B cell (primary cell): ENCODE results near the gene DHRS4L2. TPM values are rescaled to one million over a fixed set of nuclear protein-coding genes. Genes with fewer than 3 reads are reported as not detected.
"Not testable (repeated sequence)": the region's sequence is repeated elsewhere in the genome, so short reads cannot be mapped to it uniquely, and the experiment has no call there.

Source experiments
- ATAC-seq: fragments of 200-7000 bp; cut with Tn5 transposase; one replicate; pipeline ENCODE4 v1.10.0; 2021; ENCODE audit warnings: low read depth, mild to moderate bottlenecking, moderate number of reproducible peaks, moderate library complexity
- CTCF ChIA-PET: fragments of 350-600 bp; sonication (Branson Sonifier 250); formaldehyde crosslinking; loops from one replicate; lab custom pipeline; 2021; ENCODE audit warnings: antibody characterized with exemption, inconsistent platforms; lab: Charles Lee
- POLR2A ChIA-PET: fragments of 350-600 bp; sonication (Branson Sonifier 250); formaldehyde crosslinking; loops from one replicate; lab custom pipeline; 2021; ENCODE audit warnings: antibody characterized with exemption; lab: Charles Lee
- DNase-seq: peaks from one replicate; pipeline ENCODE4 v3.0.0; 2013
- H2AFZ ChIP-seq: 2 replicates; pipeline ENCODE4 v1.6.1; 2012; ENCODE audit warnings: mild to moderate bottlenecking, low read depth, low read length; ENCODE audit not compliant: insufficient read depth, poor library complexity, severe bottlenecking
- H3K27ac ChIP-seq, 2 donors: 1 replicate in 1 of 2; 2 replicates in 1 of 2; pipeline ENCODE4 v1.5.1; 2012 to 2013; ENCODE audit warnings: low read length in 2 of 2, mild to moderate bottlenecking in 2 of 2, moderate library complexity in 1 of 2
- H3K27me3 ChIP-seq, 4 experiments: fragments of 200-600 bp in 1 of 4; sonication (generic) in 1 of 4; replicated peaks in 1 of 4; 1 replicate in 2 of 4; 2 replicates in 2 of 4; pipeline versions ENCODE4 v1.6.1 to v1.7.0; 2013 to 2016; ENCODE audit warnings: low read length in 3 of 4, mild to moderate bottlenecking in 2 of 4, mixed read lengths in 1 of 4, moderate library complexity in 1 of 4; ENCODE audit not compliant: insufficient read depth in 4 of 4, control insufficient read depth in 3 of 4; ENCODE audit errors: control extremely low read depth in 1 of 4
- H3K36me3 ChIP-seq, 2 experiments: replicated peaks in 1 of 2; 1 replicate in 1 of 2; 2 replicates in 1 of 2; pipeline versions ENCODE4 v1.6.1 to v1.7.1; 2013; ENCODE audit warnings: low read length in 1 of 2; ENCODE audit not compliant: insufficient read depth in 2 of 2, control insufficient read depth in 1 of 2; ENCODE audit errors: control extremely low read depth in 1 of 2, extremely low read depth in 1 of 2
- H3K4me1 ChIP-seq, 2 donors: fragments of 200-600 bp in 1 of 2; sonication (generic) in 1 of 2; 1 replicate in 1 of 2; 2 replicates in 1 of 2; pipeline versions ENCODE4 v1.5.1 to v1.6.1; 2013 to 2017; ENCODE audit warnings: low read length in 2 of 2; ENCODE audit not compliant: control insufficient read depth in 2 of 2, insufficient read depth in 2 of 2
- H3K4me2 ChIP-seq: replicated peaks from 2 replicates; pipeline ENCODE3; 2012; ENCODE audit warnings: mild to moderate bottlenecking, low read depth, low read length; ENCODE audit not compliant: poor library complexity, severe bottlenecking
- H3K4me3 ChIP-seq, 5 experiments: fragments of 200-600 bp in 1 of 5; sonication (generic) in 1 of 5; 1 replicate in 3 of 5; 2 replicates in 2 of 5; pipeline versions ENCODE4 v1.5.1 to v1.7.0; 2011 to 2016; ENCODE audit warnings: low read length in 4 of 5, mild to moderate bottlenecking in 4 of 5, low read depth in 2 of 5, control low read depth in 1 of 5, moderate library complexity in 1 of 5; ENCODE audit not compliant: insufficient read depth in 1 of 5; ENCODE audit errors: control extremely low read depth in 1 of 5, extremely low read depth in 1 of 5
- H3K79me2 ChIP-seq: fragments of 200-600 bp; sonication (generic); one replicate; pipeline ENCODE4 v1.6.0; 2016; ENCODE audit warnings: low read length; ENCODE audit not compliant: control insufficient read depth, insufficient read depth
- H3K9ac ChIP-seq: fragments of 200-600 bp; sonication (generic); 2 replicates; pipeline ENCODE4 v1.6.1; 2017; ENCODE audit warnings: mild to moderate bottlenecking, low read length, moderate library complexity
- H3K9me3 ChIP-seq, 3 donors: one replicate each; pipeline versions ENCODE4 v1.6.1 to v1.7.1; 2013; ENCODE audit warnings: low read length in 2 of 3; ENCODE audit not compliant: control insufficient read depth in 2 of 3, insufficient read depth in 1 of 3; ENCODE audit errors: control extremely low read depth in 1 of 3
- H4K20me1 ChIP-seq: 2 replicates; pipeline ENCODE4 v1.6.0; 2012; ENCODE audit warnings: mild to moderate bottlenecking, low read length; ENCODE audit not compliant: insufficient read depth, control insufficient read depth, poor library complexity, severe bottlenecking
- H3K27ac Mint-ChIP-seq: one replicate; pipeline ENCODE4 v1.8.0; 2021; ENCODE audit warnings: mixed read lengths
- H3K27me3 Mint-ChIP-seq: one replicate; pipeline ENCODE4 v1.8.0; 2021; ENCODE audit warnings: mixed read lengths
- H3K4me1 Mint-ChIP-seq: one replicate; pipeline ENCODE4 v1.8.0; 2021; ENCODE audit warnings: mixed read lengths
- H3K4me3 Mint-ChIP-seq: one replicate; pipeline ENCODE4 v1.8.0; 2021; ENCODE audit warnings: mixed read lengths
- H3K9me3 Mint-ChIP-seq: one replicate; pipeline ENCODE4 v1.8.0; 2022; ENCODE audit warnings: mixed read lengths; ENCODE audit not compliant: insufficient read depth
- EZH2 ChIP-seq: IDR thresholded peaks from 2 replicates; pipeline ENCODE4 v1.6.1; 2012; ENCODE audit warnings: borderline replicate concordance, low read depth, mild to moderate bottlenecking, moderate library complexity, low read length; ENCODE audit not compliant: insufficient read depth, poor library complexity, severe bottlenecking
- WGBS: methylation state at CpG from one replicate; pipeline ENCODE4 v1.1.5; 2013; ENCODE audit warnings: missing lambda C conversion rate; ENCODE audit not compliant: insufficient coverage; 5-methylcytosine and 5-hydroxymethylcytosine counted together
- intact Hi-C: fragments of 100-400 bp; cut with micrococcal nuclease; formaldehyde crosslinking; loops from one replicate; pipeline ENCODE4 v1.10.0; 2022
- polyA plus RNA-seq: library from polyadenylated mRNA; depleted of rRNA; stranded (reverse); fragments of >200 nt; gene quantifications from 2 replicates; pipeline ENCODE4 v1.2.3, GENCODE V29; 2012
- total RNA-seq, 2 donors: library from RNA; stranded (reverse); fragments of 120-200 nt in 1 of 2; gene quantifications; 1 replicate in 1 of 2; 2 replicates in 1 of 2; pipeline versions ENCODE4 v1.2.3 to v1.2.4, GENCODE V29; 2013 to 2022
- TF ChIP-seq, protein P1 (sequence below): fragments of 200-600 bp; IDR thresholded peaks from one replicate; pipeline ENCODE4 v1.8.0; 2022; ENCODE audit warnings: antibody characterized with exemption, mild to moderate bottlenecking

Gene DHRS4L2
- total and polyA plus RNA-seq, 2 donors (not counting 1 experiment from before 2014, with no cell fraction given) = 11.2 to 16.3 TPM

DNA sequence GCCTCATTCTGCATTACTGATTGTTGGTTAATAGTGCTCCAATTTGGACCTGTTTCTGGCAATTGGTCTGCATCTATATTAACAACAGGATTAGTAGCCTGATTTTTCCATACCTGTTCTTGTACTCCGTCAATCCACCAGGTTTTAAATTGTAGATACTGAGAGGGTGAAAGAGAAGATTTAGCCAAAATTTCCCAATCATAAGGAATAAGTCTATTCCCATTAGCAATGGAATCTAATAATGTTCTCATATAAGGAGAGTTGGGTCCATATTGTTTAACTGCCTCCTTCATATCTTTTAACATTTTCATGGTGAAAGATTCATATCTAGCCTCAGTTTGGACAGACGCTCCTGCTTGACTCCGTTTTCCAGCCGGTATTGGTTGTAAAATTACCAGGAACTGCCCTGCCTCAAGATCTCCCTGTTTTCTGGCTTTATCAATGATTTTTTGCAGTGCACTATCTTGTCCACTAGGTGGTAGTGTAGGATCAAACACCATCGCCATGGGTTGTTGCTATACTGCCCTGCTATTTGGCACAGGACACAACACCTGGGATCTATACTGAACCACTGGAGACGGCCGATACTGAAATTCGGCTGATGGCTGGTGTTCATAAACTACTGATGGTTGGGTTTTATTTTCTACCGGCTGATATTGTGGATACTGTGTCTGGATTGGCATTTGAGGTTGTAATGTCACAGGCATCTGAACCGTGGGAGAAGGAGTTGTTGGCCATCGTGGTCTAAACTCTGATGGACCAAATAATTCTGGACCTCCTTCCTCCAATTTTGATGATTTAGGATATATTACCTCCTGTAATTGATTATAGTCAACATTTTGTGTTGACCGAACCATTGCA, 25.2 kb downstream of the DHRS4L2 start:
- Histone ChIP-seq H3K4me2 (no peak overlapping the region), H3K9me3 (no peaks in the 10 kb centered on the region), H3K4me3 (no peak overlapping the region), H4K20me1 (no peaks in the 10 kb centered on the region), H3K4me1 (peaks cover 0 to 3% of the 10 kb centered on the region in 2 donors), H3K27me3 (no peaks in the 10 kb centered on the region), H3K36me3 (no peaks in the 10 kb centered on the region), H2AFZ (no peak overlapping the region), H3K79me2 (no peaks in the 10 kb centered on the region), H3K27ac (no peak overlapping the region), H3K9ac (no peak overlapping the region)
- Mint-ChIP-seq H3K4me3 (no peak overlapping the region), H3K27ac (no peak overlapping the region), H3K9me3 (no peaks in the 10 kb centered on the region), H3K4me1 (peaks cover 30% of the 10 kb centered on the region), H3K27me3 (no peaks in the 10 kb centered on the region)
- TF ChIP-seq, protein P1, sequence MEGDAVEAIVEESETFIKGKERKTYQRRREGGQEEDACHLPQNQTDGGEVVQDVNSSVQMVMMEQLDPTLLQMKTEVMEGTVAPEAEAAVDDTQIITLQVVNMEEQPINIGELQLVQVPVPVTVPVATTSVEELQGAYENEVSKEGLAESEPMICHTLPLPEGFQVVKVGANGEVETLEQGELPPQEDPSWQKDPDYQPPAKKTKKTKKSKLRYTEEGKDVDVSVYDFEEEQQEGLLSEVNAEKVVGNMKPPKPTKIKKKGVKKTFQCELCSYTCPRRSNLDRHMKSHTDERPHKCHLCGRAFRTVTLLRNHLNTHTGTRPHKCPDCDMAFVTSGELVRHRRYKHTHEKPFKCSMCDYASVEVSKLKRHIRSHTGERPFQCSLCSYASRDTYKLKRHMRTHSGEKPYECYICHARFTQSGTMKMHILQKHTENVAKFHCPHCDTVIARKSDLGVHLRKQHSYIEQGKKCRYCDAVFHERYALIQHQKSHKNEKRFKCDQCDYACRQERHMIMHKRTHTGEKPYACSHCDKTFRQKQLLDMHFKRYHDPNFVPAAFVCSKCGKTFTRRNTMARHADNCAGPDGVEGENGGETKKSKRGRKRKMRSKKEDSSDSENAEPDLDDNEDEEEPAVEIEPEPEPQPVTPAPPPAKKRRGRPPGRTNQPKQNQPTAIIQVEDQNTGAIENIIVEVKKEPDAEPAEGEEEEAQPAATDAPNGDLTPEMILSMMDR = peak; percentile 97
- no peak for TF ChIP-seq EZH2
- DNase-seq (peak; percentile 83), ATAC-seq (peak; percentile 92)
- POLR2A ChIA-PET = no interaction called here
- WGBS = 3% methylated on average over 5 of the region's 12 CpGs
- CTCF ChIA-PET = interaction anchor here (0.6 to 2.9 kb wide), 11 partner anchors 26 to 294 kb away, joined by 3 to 19 read pairs (median 5); partner anchors contain the start of genes CIDEB and RNF31
- intact Hi-C loops = loop anchor here (1.0 to 10.0 kb wide), 10 partner anchors 22 to 418 kb away; partner anchors contain the start of genes DHRS4, LTB4R, LTB4R2 and TINF2

DNA sequence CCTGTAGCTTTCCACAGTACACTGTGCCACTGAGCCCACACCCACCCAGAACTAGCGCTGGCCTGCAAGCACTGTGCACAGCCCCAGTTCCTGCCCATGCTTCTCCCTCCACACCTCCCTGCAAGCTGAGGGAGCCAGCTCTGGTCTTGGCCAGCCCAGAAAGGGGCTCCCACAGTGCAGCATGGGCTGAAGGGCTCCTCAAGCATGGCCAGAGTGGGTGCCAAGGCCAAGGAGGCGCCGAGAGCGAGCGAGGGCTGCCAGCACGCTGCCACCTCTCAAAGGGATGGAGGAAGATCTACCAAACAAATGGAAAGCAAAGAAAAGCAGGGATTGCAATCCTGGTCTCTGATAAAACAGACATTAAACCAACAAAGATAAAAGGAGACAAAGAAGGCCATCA, 27.0 kb downstream of the DHRS4L2 start:
- H3K4me3 Mint-ChIP-seq, POLR2A ChIA-PET, H4K20me1 ChIP-seq, H3K9ac ChIP-seq, ATAC-seq, H3K4me3 ChIP-seq, H3K9me3 ChIP-seq, H3K27ac Mint-ChIP-seq, H3K27ac ChIP-seq, DNase-seq, H3K27me3 Mint-ChIP-seq, H2AFZ ChIP-seq, H3K4me1 ChIP-seq, H3K9me3 Mint-ChIP-seq, H3K4me2 ChIP-seq, H3K36me3 ChIP-seq, H3K27me3 ChIP-seq, H3K79me2 ChIP-seq: not testable (repeated sequence)
- WGBS = 96% methylated on average over 2 of the region's 6 CpGs
- intact Hi-C loops = loop anchor here (10.0 kb wide), 2 partner anchors 61 to 229 kb away; partner anchors contain the start of genes DHRS4 and TINF2
- peaks cover 16% of the 10 kb centered on the region for H3K4me1 Mint-ChIP-seq
- CTCF ChIA-PET = interaction anchor here (1.0 to 2.3 kb wide), 3 partner anchors 75 to 95 kb away, joined by 4 to 19 read pairs (median 5); no protein-coding TSS in a partner anchor

DNA sequence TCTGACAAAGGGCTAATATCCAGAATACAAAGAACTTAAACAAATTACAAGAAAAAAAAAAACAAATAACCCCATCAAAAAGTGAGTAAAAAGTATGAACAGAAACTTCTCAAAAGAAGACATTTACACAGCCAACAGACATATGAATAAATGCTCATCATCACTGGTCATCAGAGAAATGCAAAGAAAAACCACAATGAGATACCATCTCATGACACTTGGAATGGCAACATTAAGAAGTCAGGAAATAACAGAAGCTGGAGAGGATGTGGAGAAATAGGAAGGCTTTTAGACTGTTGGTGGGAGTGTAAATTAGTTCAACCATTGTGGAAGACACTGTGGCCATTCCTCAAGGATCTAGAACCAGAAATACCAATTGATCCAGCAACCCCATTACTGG, 30.2 kb downstream of the DHRS4L2 start:
- H3K27ac ChIP-seq, H3K4me3 Mint-ChIP-seq, H3K27me3 Mint-ChIP-seq, DNase-seq, CTCF ChIA-PET, H3K27ac Mint-ChIP-seq, H3K36me3 ChIP-seq, POLR2A ChIA-PET, H3K9me3 Mint-ChIP-seq, H3K9me3 ChIP-seq, H4K20me1 ChIP-seq, H3K4me3 ChIP-seq, ATAC-seq, H3K79me2 ChIP-seq, H3K4me1 ChIP-seq, H2AFZ ChIP-seq, H3K9ac ChIP-seq, H3K27me3 ChIP-seq, H3K4me2 ChIP-seq: not testable (repeated sequence)
- peaks cover 10% of the 10 kb centered on the region for H3K4me1 Mint-ChIP-seq
- intact Hi-C loops = loop anchor here (10.0 kb wide), 2 partner anchors 64 to 226 kb away; partner anchors contain the start of genes DHRS4 and TINF2
